CD14-positive monocyte (primary cell): ENCODE results near the gene SPRING1. TPM values are rescaled to one million over a fixed set of nuclear protein-coding genes. Genes with fewer than 3 reads are reported as not detected.

Experiments used
- DNase-seq, 3 donors: peaks; one replicate each; pipeline ENCODE4 v3.0.0-alpha.2; 2011 to 2022
- H2AFZ ChIP-seq: 2 replicates; pipeline ENCODE4 v1.6.0; 2012; ENCODE audit warnings: mild to moderate bottlenecking, low read depth, low read length, inconsistent platforms; ENCODE audit not compliant: insufficient read depth, poor library complexity, severe bottlenecking
- H3K27ac ChIP-seq, 2 donors: 1 replicate in 1 of 2; 2 replicates in 1 of 2; pipeline ENCODE4 v1.5.1; 2012 to 2013; ENCODE audit warnings: low read length in 2 of 2, control low read depth in 1 of 2, inconsistent platforms in 1 of 2, low read depth in 1 of 2, mild to moderate bottlenecking in 1 of 2
- H3K27me3 ChIP-seq, 2 donors: one replicate each; pipeline versions ENCODE4 v1.6.0 to v1.6.1; 2011 to 2013; ENCODE audit warnings: low read length in 2 of 2; ENCODE audit not compliant: control insufficient read depth in 2 of 2, insufficient read depth in 2 of 2
- H3K36me3 ChIP-seq, 2 donors: replicated peaks in 1 of 2; 1 replicate in 1 of 2; 2 replicates in 1 of 2; pipeline versions ENCODE4 v1.5.1 to v1.6.1; 2012 to 2013; ENCODE audit warnings: low read length in 2 of 2, control low read depth in 1 of 2, inconsistent platforms in 1 of 2, mild to moderate bottlenecking in 1 of 2; ENCODE audit not compliant: insufficient read depth in 2 of 2, control insufficient read depth in 1 of 2
- H3K4me1 ChIP-seq, 2 donors: 1 replicate in 1 of 2; 2 replicates in 1 of 2; pipeline versions ENCODE4 v1.5.1 to v1.6.1; 2012 to 2013; ENCODE audit warnings: low read length in 2 of 2, control low read depth in 1 of 2, inconsistent platforms in 1 of 2, mild to moderate bottlenecking in 1 of 2, moderate library complexity in 1 of 2; ENCODE audit not compliant: insufficient read depth in 2 of 2, control insufficient read depth in 1 of 2
- H3K4me2 ChIP-seq: replicated peaks from 2 replicates; pipeline ENCODE3; 2012; ENCODE audit warnings: low read length, moderate library complexity, mild to moderate bottlenecking; ENCODE audit not compliant: poor library complexity, severe bottlenecking; ENCODE audit errors: extremely low read depth
- H3K4me3 ChIP-seq, 3 experiments: fragments of 200-600 bp in 1 of 3; sonication (generic) in 1 of 3; replicated peaks in 1 of 3; 1 replicate in 2 of 3; 2 replicates in 1 of 3; pipeline ENCODE4 v1.5.1; 2011 to 2013; ENCODE audit warnings: low read length in 3 of 3, mild to moderate bottlenecking in 3 of 3, control low read depth in 2 of 3, low read depth in 2 of 3, inconsistent platforms in 1 of 3, moderate library complexity in 1 of 3
- H3K79me2 ChIP-seq: 2 replicates; pipeline ENCODE4 v1.6.0; 2012; ENCODE audit warnings: mild to moderate bottlenecking, control low read depth, inconsistent platforms, low read length, moderate library complexity; ENCODE audit not compliant: insufficient read depth
- H3K9ac ChIP-seq: 2 replicates; pipeline ENCODE4 v1.6.0; 2017; ENCODE audit warnings: low read length, mild to moderate bottlenecking; ENCODE audit not compliant: insufficient read depth, poor library complexity, severe bottlenecking
- H3K9me3 ChIP-seq, 2 donors: replicated peaks in 1 of 2; 1 replicate in 1 of 2; 2 replicates in 1 of 2; pipeline versions ENCODE4 v1.5.1 to v1.6.1; 2012 to 2013; ENCODE audit warnings: low read length in 2 of 2, control low read depth in 1 of 2; ENCODE audit not compliant: control insufficient read depth in 1 of 2, insufficient read depth in 1 of 2
- H4K20me1 ChIP-seq: 2 replicates; pipeline ENCODE4 v1.6.0; 2012; ENCODE audit warnings: mild to moderate bottlenecking, low read length, control low read depth, moderate library complexity; ENCODE audit not compliant: insufficient read depth
- H3K27ac Mint-ChIP-seq, 7 donors: one replicate each; pipeline ENCODE4 v1.8.0; 2020; ENCODE audit warnings: mild to moderate bottlenecking in 7 of 7, mixed read lengths in 7 of 7, moderate library complexity in 6 of 7, inconsistent platforms in 2 of 7
- H3K27me3 Mint-ChIP-seq, 3 donors: one replicate each; pipeline ENCODE4 v1.8.0; 2021 to 2022; ENCODE audit warnings: low read depth in 3 of 3, mild to moderate bottlenecking in 3 of 3, mixed read lengths in 3 of 3, moderate library complexity in 3 of 3, inconsistent platforms in 1 of 3
- H3K36me3 Mint-ChIP-seq, 2 donors: one replicate each; pipeline ENCODE4 v1.8.0; 2020; ENCODE audit warnings: mixed read lengths in 2 of 2, inconsistent platforms in 1 of 2, mild to moderate bottlenecking in 1 of 2
- H3K4me1 Mint-ChIP-seq: one replicate; pipeline ENCODE4 v1.8.0; 2020; ENCODE audit warnings: mild to moderate bottlenecking, mixed read lengths
- H3K4me3 Mint-ChIP-seq, 2 donors: one replicate each; pipeline ENCODE4 v1.8.0; 2020; ENCODE audit warnings: mild to moderate bottlenecking in 2 of 2, mixed read lengths in 2 of 2, moderate library complexity in 1 of 2
- H3K9me3 Mint-ChIP-seq, 7 donors: one replicate each; pipeline ENCODE4 v1.8.0; 2020 to 2022; ENCODE audit warnings: mixed read lengths in 7 of 7, mild to moderate bottlenecking in 6 of 7, moderate library complexity in 6 of 7, inconsistent platforms in 2 of 7
- CTCF ChIP-seq: fragments of 200-600 bp; IDR thresholded peaks from one replicate; pipeline ENCODE4 v1.8.0; 2022; ENCODE audit warnings: antibody characterized with exemption, mild to moderate bottlenecking
- WGBS: methylation state at CpG from one replicate; pipeline ENCODE4 v1.1.5; 2013; ENCODE audit warnings: missing lambda C conversion rate; ENCODE audit not compliant: insufficient coverage; 5-methylcytosine and 5-hydroxymethylcytosine counted together
- intact Hi-C, 2 donors: fragments of 100-400 bp; cut with micrococcal nuclease; formaldehyde crosslinking; loops; one replicate each; pipeline versions ENCODE4 v1.15.0 to v1.15.1; 2023
- polyA plus RNA-seq, 3 donors: library from polyadenylated mRNA; depleted of rRNA in 1 of 3; unstranded in 2 of 3; stranded (reverse) in 1 of 3; fragments of 300-500 nt in 2 of 3; fragments of >200 nt in 1 of 3; fragmentation: Illumina TruSeq in 2 of 3; gene quantifications; 1 replicate in 2 of 3; 2 replicates in 1 of 3; pipeline ENCODE4 v1.2.3, GENCODE V29; 2012 to 2021

SPRING1 gene
- polyA plus RNA-seq, 3 donors = 6.3 to 19.3 (median 15.6) TPM

GRCh38 chr12:116726694-116727093 lies 11.2 kb downstream of the SPRING1 start:
- Histone ChIP-seq H3K79me2 (peaks cover 27% of the 10 kb centered on the region), H3K9me3 (no peaks in the 10 kb centered on the region), H2AFZ (no peak overlapping the region), H3K4me3 (no peak overlapping the region), H4K20me1 (peaks cover 63% of the 10 kb centered on the region), H3K4me1 (no peaks in the 10 kb centered on the region), H3K36me3 (peaks cover 10 to 48% of the 10 kb centered on the region in 2 donors), H3K27ac (no peak overlapping the region), H3K27me3 (no peaks in the 10 kb centered on the region), H3K4me2 (no peak overlapping the region), H3K9ac (no peak overlapping the region)
- Mint-ChIP-seq H3K27ac (no peak overlapping the region), H3K4me3 (no peak overlapping the region), H3K9me3 (no peaks in the 10 kb centered on the region), H3K36me3 (peaks cover 24 to 25% of the 10 kb centered on the region in 2 donors), H3K4me1 (no peaks in the 10 kb centered on the region), H3K27me3 (no peaks in the 10 kb centered on the region)
- WGBS = 88% methylated on average over 3 of the region's 4 CpGs
- TF ChIP-seq CTCF = no peak
- intact Hi-C loops = no loop called here
- no peak for DNase-seq

GRCh38 chr12:116722245-116722644 lies 15.6 kb downstream of the SPRING1 start:
- Histone ChIP-seq H3K9ac (no peak overlapping the region), H3K4me3 (no peak overlapping the region), H3K27ac (no peak overlapping the region), H2AFZ (no peak overlapping the region), H4K20me1 (peaks cover 33% of the 10 kb centered on the region), H3K27me3 (no peaks in the 10 kb centered on the region), H3K79me2 (peaks cover 4% of the 10 kb centered on the region), H3K36me3 (peaks cover 48 to 69% of the 10 kb centered on the region in 2 donors), H3K4me2 (no peak overlapping the region), H3K4me1 (no peaks in the 10 kb centered on the region), H3K9me3 (no peaks in the 10 kb centered on the region)
- DNase-seq = no peak
- H3K27me3 Mint-ChIP-seq = no peaks in the 10 kb centered on the region
- no peaks in the 10 kb centered on the region for H3K9me3 Mint-ChIP-seq
- intact Hi-C loops = no loop called here
- no peak overlapping the region for H3K27ac Mint-ChIP-seq
- TF ChIP-seq CTCF = no peak
- peaks cover 54 to 55% of the 10 kb centered on the region in 2 donors for H3K36me3 Mint-ChIP-seq
- H3K4me3 Mint-ChIP-seq = no peak overlapping the region
- H3K4me1 Mint-ChIP-seq = no peaks in the 10 kb centered on the region
